T1000 (cell line): Measurements from ENCODE around the gene MYL6.

Source experiments
- DNase-seq: peaks from one replicate; lab custom pipeline; 2025; ENCODE audit warnings: mixed read lengths; lab: John Stamatoyannopoulos, UW

The MYL6 gene

DNA sequence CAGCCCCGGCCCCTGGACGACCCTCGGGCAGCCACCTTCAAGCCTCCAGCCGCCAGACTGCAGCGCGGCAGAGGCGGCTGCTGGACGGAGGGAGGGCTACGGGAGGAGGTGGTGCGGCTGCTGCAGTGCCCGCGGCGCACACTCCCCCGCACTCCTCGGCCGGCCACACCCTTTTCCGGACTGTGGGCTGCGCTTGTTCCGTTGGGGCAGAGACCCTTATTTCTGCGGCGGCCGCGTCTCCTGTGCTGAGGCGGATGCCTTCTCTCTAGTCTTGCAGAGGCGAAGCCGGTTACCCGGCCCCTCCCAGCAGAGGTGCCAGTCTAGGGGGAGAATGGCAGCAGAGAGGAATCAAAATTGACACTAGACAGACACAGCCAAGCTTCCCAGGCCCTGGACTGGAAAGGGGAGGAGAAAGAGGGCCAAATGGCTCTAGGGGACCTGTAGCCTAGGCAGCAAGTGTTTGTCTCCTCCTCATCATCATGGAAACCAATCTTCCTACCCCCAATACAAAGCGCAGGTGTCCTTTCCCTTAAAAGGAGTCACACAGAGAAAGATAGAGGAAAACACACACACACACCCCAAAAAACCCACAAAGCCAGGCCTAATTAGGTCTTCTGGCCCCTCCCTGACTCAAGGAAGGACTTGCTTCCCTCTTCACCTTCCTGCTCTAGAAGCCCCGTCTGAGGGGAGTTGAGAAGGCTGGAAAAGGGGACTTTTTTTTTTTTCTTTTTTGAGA lies 28.8 kb upstream of the MYL6 start:
- no peak for DNase-seq

DNA sequence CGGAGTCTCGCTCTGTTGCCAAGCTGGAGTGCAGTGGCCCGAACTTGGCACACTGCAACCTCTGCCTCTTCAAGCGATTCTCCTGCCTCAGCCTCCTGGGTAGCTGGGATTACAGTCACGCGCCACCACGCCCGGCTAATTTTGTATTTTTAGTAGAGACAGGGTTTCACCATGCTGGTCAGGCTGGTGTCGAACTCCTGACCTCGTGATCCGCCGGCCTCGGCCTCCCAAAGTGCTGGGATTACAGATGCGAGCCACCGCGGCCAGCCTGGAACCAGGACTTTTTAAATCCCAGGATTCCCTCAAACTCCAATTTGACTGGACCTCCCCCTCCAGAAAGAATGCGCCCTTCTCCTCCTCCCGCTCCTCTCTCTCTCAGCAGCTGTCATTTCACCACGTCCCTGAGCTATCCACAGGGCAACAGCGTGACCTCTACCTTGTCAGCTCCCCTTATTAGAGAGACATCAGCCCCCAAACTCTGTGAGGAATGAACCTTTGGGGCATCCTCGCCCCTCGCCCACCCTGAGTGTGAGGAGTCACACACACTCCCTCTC lies 28.1 kb upstream of the MYL6 start:
- DNase-seq, result no peak

DNA sequence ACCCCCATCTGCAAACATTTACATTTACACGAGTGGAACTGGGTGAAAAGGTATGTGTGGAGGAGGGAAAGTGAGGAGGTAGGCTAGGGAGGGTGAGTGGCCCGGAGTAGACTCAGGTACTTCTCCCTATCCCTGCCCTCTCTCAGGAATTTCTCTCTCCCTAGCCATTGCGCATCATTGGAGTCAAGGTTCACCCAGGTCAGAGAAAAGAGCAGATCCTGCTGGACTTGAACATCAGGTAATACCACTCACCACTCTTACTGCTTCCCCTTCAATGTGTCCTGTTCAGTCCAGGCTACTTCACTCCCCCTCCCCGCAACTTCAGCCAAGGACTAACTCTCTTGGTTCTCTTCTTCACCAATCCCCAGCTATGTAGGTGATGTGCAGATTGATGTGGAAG lies 27.3 kb upstream of the MYL6 start:
- DNase-seq, result no peak

DNA sequence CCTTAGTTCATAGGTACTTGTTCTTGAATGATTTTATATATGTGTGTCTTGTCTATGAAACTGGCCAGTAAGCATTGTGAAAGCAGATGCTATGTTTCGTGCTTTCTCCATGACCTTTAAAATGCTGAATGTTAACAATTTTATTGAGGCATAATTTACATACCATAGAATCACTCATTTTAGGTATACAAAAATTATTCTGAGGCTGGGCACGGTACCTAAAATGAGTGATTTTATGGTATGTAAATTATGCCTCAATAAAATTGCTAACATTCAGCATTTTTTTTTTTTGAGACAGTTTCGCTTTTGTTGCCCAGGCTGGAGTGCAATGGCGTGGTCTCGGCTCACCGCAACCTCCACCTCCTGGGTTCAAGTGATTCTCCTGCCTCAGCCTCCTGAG lies 23.3 kb upstream of the MYL6 start:
- DNase-seq, result no peak

DNA sequence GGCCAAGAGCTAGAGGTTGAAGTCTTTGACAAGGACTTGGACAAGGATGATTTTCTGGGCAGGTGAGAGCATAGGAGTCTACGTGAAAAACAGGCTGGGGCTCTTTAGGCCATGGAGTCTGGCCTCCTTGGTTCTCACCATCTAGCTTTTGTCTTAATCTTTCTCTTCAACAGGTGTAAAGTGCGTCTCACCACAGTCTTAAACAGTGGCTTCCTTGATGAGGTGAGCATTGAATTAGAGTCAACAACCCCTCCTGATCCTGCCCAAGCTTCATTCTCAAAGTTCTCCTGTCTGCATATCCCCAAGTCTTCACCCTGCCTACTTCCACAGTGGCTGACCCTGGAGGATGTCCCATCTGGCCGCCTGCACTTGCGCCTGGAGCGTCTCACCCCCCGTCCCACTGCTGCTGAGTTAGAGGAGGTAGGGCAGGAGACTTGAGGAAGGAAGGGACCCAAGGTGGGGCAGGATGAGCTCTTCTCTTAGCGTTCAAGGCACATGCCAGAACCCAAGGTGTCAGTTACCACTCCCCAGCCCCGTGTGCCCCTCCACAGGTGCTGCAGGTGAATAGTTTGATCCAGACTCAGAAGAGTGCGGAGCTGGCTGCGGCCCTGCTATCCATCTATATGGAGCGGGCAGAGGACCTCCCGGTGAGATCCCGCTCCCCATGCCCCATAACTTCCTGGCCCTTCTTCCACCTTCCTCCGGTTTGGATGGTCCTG lies 20.1 kb upstream of the MYL6 start:
- DNase-seq, result no peak

DNA sequence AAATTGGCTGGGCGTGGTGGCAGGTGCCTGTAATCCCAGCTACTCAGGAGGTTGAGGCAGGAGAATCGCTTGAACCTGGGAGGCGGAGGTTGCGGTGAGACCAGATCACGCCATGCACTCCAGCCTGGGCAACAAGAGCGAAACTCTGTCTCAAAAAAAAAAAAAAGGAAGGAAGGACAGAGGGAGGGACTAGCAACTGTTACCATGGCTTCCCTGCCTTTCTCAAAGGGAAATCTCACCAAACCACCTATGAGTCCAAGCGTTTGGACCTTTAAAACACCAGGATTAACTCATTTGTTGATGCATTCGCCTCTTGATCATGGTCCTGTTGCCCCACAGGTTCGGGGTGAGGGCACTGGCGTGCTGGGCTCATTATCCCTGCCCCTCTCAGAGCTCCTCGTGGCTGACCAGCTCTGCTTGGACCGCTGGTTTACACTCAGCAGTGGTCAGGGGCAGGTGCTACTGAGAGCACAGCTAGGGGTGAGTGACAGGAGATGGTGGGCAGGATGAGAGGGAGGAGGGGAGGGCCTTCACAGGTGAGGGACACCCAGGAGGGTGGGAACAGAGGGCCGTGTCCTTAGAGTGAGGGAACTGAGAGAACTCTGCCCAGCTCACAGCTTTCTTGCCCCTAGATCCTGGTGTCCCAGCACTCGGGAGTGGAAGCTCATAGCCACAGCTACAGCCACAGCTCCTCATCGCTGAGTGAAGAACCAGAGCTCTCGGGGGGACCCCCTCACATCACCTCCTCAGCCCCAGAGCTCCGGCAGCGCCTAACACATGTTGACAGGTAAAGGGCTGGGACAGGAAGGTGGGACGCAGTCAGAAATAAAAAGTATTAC lies 16.0 kb upstream of the MYL6 start:
- no peak for DNase-seq

DNA sequence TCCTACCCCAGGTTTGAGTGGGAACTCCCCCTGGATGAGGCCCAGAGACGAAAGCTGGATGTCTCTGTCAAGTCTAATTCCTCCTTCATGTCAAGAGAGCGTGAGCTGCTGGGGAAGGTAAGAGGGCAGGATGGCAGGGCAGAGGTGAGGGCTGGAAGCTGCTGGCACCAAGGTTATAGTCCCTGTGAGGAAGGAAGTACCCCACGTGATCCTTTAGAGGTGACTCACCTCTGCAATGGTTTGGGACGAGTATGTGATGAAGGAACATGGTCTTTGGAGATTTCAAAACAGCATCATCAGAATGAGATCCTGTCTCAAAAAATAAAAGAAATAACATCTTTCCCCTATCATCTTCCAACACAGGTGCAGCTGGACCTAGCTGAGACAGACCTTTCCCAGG lies 14.9 kb upstream of the MYL6 start:
- no peak for DNase-seq

DNA sequence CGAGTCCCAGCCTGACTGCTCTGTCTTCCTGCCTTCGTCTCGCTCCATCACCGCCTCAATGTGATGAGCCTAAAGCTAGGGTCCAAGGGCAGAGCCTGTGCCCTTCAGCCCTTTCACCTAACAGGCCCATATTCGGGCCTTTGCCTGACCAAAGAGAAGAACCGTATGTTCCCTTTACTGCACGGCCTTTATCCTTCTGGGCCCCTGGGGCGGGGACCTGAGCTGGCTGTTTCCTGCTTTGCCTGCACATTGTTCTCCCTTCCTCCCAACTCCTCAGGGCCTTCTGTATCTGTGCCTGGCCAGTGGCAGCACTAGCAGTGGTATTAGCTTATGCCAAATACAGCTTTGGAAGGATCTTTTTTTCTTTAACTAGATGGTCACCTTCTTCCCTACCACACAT lies 14.3 kb upstream of the MYL6 start:
- no peak for DNase-seq

DNA sequence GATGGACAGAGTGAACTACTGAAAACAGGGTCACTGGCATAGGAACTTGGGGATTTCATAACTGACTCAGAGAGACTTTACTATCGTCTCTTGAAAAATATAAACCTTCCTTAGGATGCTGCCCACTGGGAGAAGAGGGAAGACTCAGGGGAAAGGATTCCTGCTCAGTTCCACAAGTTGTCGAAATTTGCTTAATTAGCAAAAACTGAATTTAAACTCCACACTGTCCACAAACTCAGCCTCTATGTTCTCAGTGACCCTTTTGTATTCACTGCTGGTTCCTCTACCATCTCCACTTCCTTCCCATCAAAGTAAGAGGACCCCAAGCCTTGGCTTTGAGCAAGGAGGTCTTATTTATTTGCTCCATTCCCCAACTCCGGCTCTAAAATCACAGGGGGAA lies 12.9 kb upstream of the MYL6 start:
- no peak for DNase-seq

DNA sequence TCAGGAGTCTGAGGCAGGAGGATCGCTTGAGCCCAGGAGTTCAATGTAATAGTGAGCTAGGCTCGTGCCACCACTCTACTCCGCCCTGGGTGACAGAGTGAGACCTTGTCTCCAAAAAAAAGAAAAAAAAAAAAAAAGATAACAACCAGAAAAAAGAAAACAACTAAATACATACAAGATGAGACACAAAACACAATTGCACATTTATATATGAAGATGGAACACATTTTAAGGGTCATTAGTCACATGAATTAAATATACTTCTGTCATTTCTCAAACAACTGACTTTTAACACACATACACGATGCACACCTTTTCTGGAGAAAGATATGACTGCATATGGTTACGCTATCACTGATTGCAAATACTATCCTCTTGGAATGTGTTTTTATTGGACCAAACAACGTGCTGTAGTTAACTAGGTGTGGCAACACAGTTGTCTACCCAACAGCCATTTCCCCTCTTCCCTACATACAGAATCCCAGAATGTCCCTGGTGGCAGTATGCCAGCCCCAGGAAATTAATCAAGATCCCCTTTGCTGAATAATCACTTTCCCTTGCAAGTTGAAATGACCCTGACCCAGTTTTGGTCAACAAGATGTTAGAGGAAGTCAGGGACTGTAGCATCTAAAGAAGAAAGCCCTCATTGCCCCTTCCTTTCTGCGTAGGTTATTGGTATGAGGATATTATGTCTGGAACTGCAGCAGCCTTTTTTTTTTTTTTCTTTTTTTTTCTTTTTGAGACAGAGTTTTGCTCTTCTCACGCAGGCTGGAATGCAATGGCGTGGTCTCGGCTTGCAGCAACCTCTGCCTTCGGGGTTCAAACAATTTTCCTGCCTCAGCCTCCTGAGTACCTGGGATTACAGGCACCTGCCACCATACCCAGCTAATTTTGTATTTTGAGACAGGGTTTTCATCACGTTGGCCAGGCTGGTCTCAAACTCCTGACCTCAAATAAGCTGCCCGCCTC lies 11.4 kb upstream of the MYL6 start:
- no peak for DNase-seq

DNA sequence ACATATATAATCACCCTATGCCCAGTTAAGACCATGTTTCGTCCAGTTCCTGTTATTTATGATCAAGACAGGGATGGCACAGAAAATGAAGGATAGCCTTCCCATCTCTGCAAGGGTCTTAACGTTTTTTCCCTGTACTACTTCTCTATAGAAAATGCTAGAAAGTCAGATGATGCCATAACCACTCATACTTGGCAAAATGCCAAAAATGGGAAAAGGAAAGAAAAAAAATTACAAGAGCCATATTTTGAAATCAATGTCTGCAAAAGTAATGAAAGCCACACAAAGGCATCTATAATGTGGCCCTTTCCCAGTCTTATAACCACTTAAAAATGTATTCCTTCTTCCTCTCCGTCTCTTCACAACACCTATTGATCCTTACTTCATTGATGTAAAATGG lies 7.6 kb upstream of the MYL6 start:
- no peak for DNase-seq

DNA sequence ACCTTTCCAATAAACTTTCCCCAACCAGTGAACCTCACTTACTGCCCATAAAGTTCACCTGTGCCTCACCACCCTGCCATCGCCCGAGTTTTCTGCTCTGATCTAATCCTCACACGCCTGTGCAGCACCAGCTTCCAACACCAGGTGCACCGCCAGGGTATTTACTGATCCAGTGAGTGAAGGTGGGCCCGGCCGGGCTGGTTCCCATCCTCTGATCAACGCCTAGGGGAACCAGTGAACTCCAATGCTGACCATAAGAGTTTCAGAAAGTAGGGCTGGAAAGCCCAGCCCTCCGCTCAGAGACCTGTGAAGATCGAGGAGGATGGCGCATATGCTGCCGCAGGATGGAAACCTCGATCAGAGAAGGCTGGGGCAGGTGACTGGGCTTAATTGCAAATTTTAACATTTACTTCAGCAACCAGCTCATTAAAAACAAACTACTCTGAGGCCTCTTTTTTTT lies 6.5 kb upstream of the MYL6 start:
- no peak for DNase-seq

DNA sequence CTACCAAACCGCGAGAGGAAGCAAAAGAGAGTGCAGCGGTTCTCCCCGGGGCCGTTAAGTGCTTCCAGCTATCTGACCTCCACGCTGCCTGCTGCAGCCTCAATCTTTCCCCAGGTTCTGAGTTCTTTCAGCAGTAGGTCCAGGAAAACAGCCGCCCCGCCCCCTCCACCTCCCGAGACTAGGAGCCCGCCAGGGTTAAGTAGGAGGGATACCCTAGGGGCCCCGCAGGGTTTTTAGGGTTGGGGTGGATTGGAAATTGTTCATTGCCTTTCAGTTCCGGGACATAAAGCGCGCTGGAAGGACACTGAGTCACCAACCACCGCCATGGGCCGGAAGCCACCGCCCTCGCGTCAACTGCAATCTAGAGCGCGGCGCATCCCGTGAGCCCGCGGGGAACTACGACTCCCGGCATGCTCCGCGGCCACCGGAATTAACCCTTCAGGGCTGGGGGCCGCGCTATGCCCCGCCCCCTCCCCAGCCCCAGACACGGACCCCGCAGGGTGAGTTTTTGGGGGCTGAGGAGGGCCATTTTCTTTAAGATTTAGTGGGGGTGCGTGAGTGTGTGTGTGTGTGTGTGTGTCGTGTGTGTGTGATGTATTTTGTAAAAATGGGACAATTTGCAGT lies 5.9 kb upstream of the MYL6 start, which contains the start of gene MYL6B:
TSS of gene MYL6B (plus strand) at position 456 of the 624 bp plus-strand sequence. CDS start 1,332 bp downstream, outside the sequence.
- peak; percentile 86 for DNase-seq

DNA sequence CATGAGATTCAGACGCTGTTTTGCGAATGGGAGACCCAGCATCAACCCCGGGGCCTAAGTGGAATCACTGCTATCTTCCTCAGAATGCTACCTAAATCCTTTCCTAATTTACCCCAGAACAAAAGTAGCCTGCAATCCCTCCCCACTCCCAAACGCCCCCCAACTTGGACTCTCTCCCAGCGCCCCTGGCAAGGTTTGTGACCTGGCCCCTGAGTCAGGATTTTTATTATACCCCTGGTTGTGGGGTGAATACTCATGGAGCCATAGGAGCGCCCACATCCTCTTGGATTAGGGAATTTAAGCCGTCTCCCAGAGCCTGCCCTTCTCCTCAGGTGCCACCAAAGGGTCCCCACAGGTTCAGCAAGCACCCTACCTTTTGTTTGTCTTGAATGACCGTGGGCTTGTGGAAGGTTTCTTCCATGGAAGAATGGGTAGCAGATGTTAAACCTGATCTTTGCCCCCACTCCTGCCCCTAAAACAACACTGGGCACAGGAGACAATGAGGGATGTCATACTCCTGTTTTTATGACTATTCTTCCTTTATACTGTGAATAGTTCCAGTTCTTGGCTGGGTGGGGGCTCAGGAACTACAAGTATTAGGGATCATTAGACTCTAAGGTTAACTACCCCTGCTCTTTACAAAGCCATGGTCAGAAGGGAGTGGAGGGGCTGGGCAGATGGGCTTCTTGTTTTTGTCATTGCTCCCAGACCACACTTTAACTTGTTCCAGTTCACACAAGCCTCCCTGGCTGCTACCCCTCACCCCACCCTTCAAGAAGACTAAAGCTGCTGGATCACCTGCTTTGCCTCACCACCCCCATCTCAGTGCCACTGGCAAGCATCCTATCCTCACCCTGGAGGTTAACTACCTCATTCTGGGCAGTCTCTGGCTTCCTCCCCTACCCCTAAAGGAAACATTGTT lies 5.1 kb upstream of the MYL6 start:
- DNase-seq, result no peak

DNA sequence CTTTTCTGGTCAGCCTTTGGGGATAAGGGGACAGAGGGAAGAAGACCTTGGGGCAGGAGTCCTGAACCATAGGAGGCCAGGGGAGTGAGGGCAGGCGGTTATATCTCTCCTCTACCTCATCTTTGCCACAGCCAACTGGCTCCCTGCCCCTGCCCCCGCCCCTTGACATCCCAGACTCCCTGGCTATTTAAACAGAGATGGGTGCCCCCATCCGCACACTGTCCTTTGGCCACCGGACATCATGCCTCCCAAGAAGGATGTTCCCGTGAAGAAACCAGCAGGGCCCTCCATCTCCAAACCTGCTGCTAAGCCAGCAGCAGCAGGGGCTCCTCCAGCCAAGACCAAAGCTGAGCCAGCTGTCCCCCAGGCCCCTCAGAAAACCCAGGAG lies 4.5 kb upstream of the MYL6 start:
- no peak for DNase-seq

DNA sequence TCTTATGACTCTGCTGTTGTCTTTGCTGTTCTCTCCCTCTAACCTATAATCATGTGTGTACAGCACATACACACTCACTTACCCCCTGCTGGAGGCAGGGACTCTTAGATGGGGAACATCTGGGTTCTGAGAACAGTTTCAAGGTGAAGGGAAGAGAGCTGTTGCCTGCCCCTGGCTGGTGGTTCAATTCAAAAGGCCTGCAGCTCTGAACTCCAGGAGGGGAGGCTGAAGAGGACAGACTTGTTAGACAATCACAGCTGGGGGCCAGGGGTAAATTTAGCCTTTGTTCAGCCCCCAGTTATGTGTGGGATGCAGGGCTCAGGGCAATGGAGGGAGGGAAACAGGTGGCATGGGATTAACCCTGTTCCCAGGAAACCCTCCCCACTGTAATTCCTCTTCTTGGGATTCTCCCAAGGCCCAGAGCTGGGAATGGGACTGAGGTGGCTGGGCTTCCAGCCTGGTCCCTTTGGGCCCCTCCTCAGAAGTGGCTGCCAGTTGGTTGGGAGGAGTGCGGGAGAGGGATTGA lies 3.9 kb upstream of the MYL6 start:
- DNase-seq, result no peak

DNA sequence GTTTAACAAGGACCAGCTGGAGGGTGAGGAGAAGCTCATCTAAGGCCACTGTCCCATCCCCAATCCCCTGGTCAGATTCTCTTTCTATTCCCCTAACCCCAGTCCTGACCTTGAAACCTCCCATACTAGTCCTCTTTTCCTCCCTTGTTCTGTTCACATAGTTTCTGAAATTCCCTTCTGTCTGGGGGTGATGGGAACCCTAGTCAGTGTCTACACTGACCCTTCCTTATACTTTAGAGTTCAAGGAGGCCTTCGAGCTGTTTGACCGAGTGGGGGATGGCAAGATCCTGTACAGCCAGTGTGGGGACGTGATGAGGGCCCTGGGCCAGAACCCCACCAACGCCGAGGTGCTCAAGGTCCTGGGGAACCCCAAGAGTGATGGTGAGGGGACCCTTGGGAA lies 3.3 kb upstream of the MYL6 start:
- DNase-seq, result no peak

DNA sequence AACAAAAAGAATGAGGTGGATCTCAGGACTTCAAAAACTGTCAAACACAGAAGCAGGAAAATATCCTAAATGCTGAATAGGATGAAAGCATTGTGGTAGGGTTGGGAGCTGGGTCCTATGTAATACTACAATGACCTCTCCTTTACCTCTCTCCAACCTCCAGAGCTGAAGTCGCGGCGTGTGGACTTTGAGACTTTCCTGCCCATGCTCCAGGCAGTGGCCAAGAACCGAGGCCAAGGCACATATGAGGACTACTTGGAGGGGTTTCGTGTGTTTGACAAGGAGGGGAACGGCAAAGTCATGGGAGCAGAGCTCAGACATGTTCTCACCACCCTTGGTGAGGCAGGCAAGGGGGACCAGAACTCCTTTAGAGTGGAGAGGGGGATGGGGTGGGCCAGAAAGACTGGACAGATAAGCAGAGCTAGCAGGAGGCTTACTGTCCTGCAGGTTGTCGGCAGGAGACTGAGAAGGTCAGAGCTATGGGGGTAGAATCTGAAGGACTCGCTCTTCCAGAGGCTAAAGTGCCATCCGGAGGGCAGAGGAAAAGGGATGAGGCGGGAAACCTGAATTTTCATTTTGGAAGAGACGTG lies 2.8 kb upstream of the MYL6 start:
- DNase-seq, result no peak
